ENCODE data around the gene ZNF774. TPM values are rescaled to one million over a fixed set of nuclear protein-coding genes. Genes with fewer than 3 reads are reported as not detected.

ZNF774 gene
- total RNA-seq, 1 experiment from 2014 or later: 2.6 TPM

- H3K27ac Mint-ChIP-seq (ENCODE audit: low read depth, unreplicated experiment): peak overlapping the region; percentile 65
- H3K4me3 Mint-ChIP-seq (ENCODE audit: unreplicated experiment): no peak overlapping the region
- H3K4me1 Mint-ChIP-seq (ENCODE audit: insufficient read depth, unreplicated experiment): peaks cover 71% of the 10 kb centered on the region
- no TSS peak for BruUV-seq (replicated peaks)
- no peak for DNase-seq (ENCODE audit: unreplicated experiment)
- H3K27me3 Mint-ChIP-seq (ENCODE audit: insufficient read depth, unreplicated experiment): no peaks in the 10 kb centered on the region
- no peaks in the 10 kb centered on the region for H3K9me3 Mint-ChIP-seq (ENCODE audit: unreplicated experiment)
- TF ChIP-seq CTCF (IDR thresholded peaks at IDR 0.05; ENCODE audit: unreplicated experiment): no peak
- intact Hi-C loops (cut with micrococcal nuclease): no loop called here
- CTCF ChIA-PET: no interaction called here
- POLR2A ChIA-PET: interaction anchor here (0.7 to 4.9 kb wide), 4 partner anchors 10 to 59 kb away, joined by 3 to 159 read pairs (median 30); partner anchors contain the start of genes IQGAP1 and ZNF774
- H3K36me3 Mint-ChIP-seq (ENCODE audit: insufficient read depth, unreplicated experiment): peaks cover 23% of the 10 kb centered on the region
Observed at GRCh38 chr15:90411176-90411575, 59.1 kb downstream of the ZNF774 start.

Other genes starting within 250 kb of the ZNF774 start
- gene IDH2, start 249.8 kb upstream of the ZNF774 start, total RNA-seq (2022): 4.2 and 10.2 TPM in 2 replicates
- 38.6 and 46.4 TPM in 2 replicates for gene SEMA4B, start 151.0 kb upstream of the ZNF774 start, total RNA-seq (2022)
- gene CIB1, start 118.3 kb upstream of the ZNF774 start, total RNA-seq (2022): 45.6 and 50.5 TPM in 2 replicates
- 3.4 and 6.6 TPM in 2 replicates for gene GDPGP1, start 118.1 kb upstream of the ZNF774 start, total RNA-seq (2022)
- gene TTLL13, start 102.7 kb upstream of the ZNF774 start, total RNA-seq (2022): 0.47 TPM in 1 of 2 replicates, not detected in the other
- 70.5 and 77.0 TPM in 2 replicates for gene NGRN, start 86.6 kb upstream of the ZNF774 start, total RNA-seq (2022)
- gene IQGAP1, start 36.0 kb downstream of the ZNF774 start, total RNA-seq (2022): 264 and 284 TPM in 2 replicates
- 22.6 and 25.9 TPM in 2 replicates for gene CRTC3, start 177.6 kb downstream of the ZNF774 start, total RNA-seq (2022)